Activated CD8-positive, alpha-beta memory T cell treated with anti-CD3 and anti-CD28 coated beads, Interleukin-2, amount 50 U/mL, for 1 hour (primary cell): ENCODE measurements around the gene UTP4.
A peak's percentile ranks its signal among the peaks of the same experiment; 100 is the strongest.
"Not testable (repeated sequence)": the region's sequence is repeated elsewhere in the genome, so short reads cannot be mapped to it uniquely, and the experiment has no call there.

Experiments
- DNase-seq: peaks from one replicate; pipeline ENCODE4 v3.0.0-alpha.2; 2020; ENCODE audit errors: extremely low read depth

UTP4 gene

GRCh38 chr16:69131167-69131838 is 1.1 kb upstream of the UTP4 start:
- no peak for DNase-seq

GRCh38 chr16:69131839-69132423 is 518 bp upstream of the UTP4 start:
- DNase-seq: peak; percentile 21

GRCh38 chr16:69133373-69133954 is 1.0 kb downstream of the UTP4 start:
- DNase-seq: no peak

GRCh38 chr16:69138608-69139007 is 6.2 kb downstream of the UTP4 start:
- no peak for DNase-seq

GRCh38 chr16:69139464-69139863 is 7.0 kb downstream of the UTP4 start:
- not testable (repeated sequence) for DNase-seq

GRCh38 chr16:69141014-69141413 is 8.6 kb downstream of the UTP4 start:
- DNase-seq: no peak

GRCh38 chr16:69141936-69142335 is 9.5 kb downstream of the UTP4 start:
- no peak for DNase-seq

- no peak for DNase-seq
Measured at GRCh38 chr16:69143116-69143515, 10.7 kb downstream of the UTP4 start.

GRCh38 chr16:69145658-69146057 is 13.2 kb downstream of the UTP4 start:
- DNase-seq: no peak

- not testable (repeated sequence) for DNase-seq
Measured at GRCh38 chr16:69149621-69150020, 17.2 kb downstream of the UTP4 start.

- no peak for DNase-seq
Measured at GRCh38 chr16:69150146-69150865, 17.9 kb downstream of the UTP4 start.

GRCh38 chr16:69157196-69157595 is 24.7 kb downstream of the UTP4 start:
- no peak for DNase-seq

GRCh38 chr16:69160192-69160591 is 27.7 kb downstream of the UTP4 start:
- no peak for DNase-seq

- no peak for DNase-seq
Measured at GRCh38 chr16:69165584-69165983, 33.1 kb downstream of the UTP4 start.

- no peak for DNase-seq
Measured at GRCh38 chr16:69166221-69166833, 33.9 kb downstream of the UTP4 start.

- no peak for DNase-seq
Measured at GRCh38 chr16:69166946-69167930, 34.8 kb downstream of the UTP4 start.

- no peak for DNase-seq
Measured at GRCh38 chr16:69169051-69169450, 36.6 kb downstream of the UTP4 start.

- no peak for DNase-seq
Measured at GRCh38 chr16:69169607-69170352, 37.3 kb downstream of the UTP4 start.

GRCh38 chr16:69171325-69172084 is 39.1 kb downstream of the UTP4 start:
- no peak for DNase-seq
